GM23338 (cell line): ENCODE results near the gene TRPC5OS. TPM values are rescaled to one million over a fixed set of nuclear protein-coding genes. Genes with fewer than 3 reads are reported as not detected.

Source experiments
- ATAC-seq: fragments of 200-7000 bp; cut with Tn5 transposase; 3 replicates; pipeline ENCODE4 v1.9.1; 2020
- DNase-seq: peaks from one replicate; pipeline ENCODE4 v3.0.0-alpha.2; 2015; ENCODE audit warnings: low spot score
- H2AFZ ChIP-seq: fragments of 200-600 bp; sonication (generic); 2 replicates; pipeline ENCODE4 v1.8.0; 2016; ENCODE audit warnings: antibody characterized with exemption, mild to moderate bottlenecking, moderate library complexity
- H3F3A ChIP-seq: fragments of 200-600 bp; sonication (generic); replicated peaks from 2 replicates; pipeline ENCODE4 v1.8.0; 2017; ENCODE audit warnings: antibody characterized with exemption, mixed run types, low read depth
- H3K27ac ChIP-seq: fragments of 200-600 bp; sonication (generic); 2 replicates; pipeline ENCODE4 v1.6.1; 2016; ENCODE audit warnings: low read depth
- H3K27me3 ChIP-seq: fragments of 200-600 bp; sonication (generic); 2 replicates; pipeline ENCODE4 v1.8.0; 2016; ENCODE audit warnings: mild to moderate bottlenecking, mixed run types, moderate library complexity; ENCODE audit not compliant: insufficient read depth
- H3K36me3 ChIP-seq: fragments of 200-600 bp; sonication (generic); 2 replicates; pipeline ENCODE4 v1.8.0; 2016; ENCODE audit warnings: mild to moderate bottlenecking; ENCODE audit not compliant: insufficient read depth
- H3K4me1 ChIP-seq: fragments of 200-600 bp; sonication (generic); 2 replicates; pipeline ENCODE4 v1.8.0; 2016; ENCODE audit warnings: mild to moderate bottlenecking, moderate library complexity; ENCODE audit not compliant: insufficient read depth
- H3K4me2 ChIP-seq: fragments of 200-600 bp; sonication (generic); 2 replicates; pipeline ENCODE4 v1.7.1; 2017; ENCODE audit warnings: mixed run types
- H3K4me3 ChIP-seq: fragments of 200-600 bp; sonication (generic); 2 replicates; pipeline ENCODE4 v1.6.1; 2016; ENCODE audit warnings: mixed run types
- H3K79me2 ChIP-seq: fragments of 200-600 bp; sonication (generic); replicated peaks from 2 replicates; pipeline ENCODE4 v1.8.0; 2017; ENCODE audit warnings: mild to moderate bottlenecking; ENCODE audit not compliant: insufficient read depth
- H3K9me2 ChIP-seq: fragments of 200-600 bp; sonication (generic); 2 replicates; pipeline ENCODE4 v1.8.0; 2017; ENCODE audit not compliant: insufficient read depth
- H4K20me1 ChIP-seq: fragments of 200-600 bp; sonication (generic); replicated peaks from 2 replicates; pipeline ENCODE4 v1.8.0; 2017; ENCODE audit warnings: mild to moderate bottlenecking; ENCODE audit not compliant: insufficient read depth
- H3K27ac Mint-ChIP-seq: 2 replicates; pipeline ENCODE4 v1.8.0; 2020; ENCODE audit warnings: inconsistent platforms, mild to moderate bottlenecking, moderate library complexity, mixed read lengths
- H3K27me3 Mint-ChIP-seq: 3 replicates; pipeline ENCODE4 v1.8.0; 2022; ENCODE audit warnings: low read depth, mild to moderate bottlenecking, moderate library complexity, mixed read lengths, inconsistent platforms; ENCODE audit not compliant: insufficient read depth, poor library complexity
- H3K36me3 Mint-ChIP-seq: 3 replicates; pipeline ENCODE4 v1.8.0; 2021; ENCODE audit warnings: low read depth, mild to moderate bottlenecking, inconsistent platforms, moderate library complexity, mixed read lengths
- H3K4me1 Mint-ChIP-seq: 3 replicates; pipeline ENCODE4 v1.8.0; 2020; ENCODE audit warnings: mild to moderate bottlenecking, inconsistent platforms, mixed read lengths
- H3K4me3 Mint-ChIP-seq: 3 replicates; pipeline ENCODE4 v1.8.0; 2021; ENCODE audit warnings: moderate library complexity, mild to moderate bottlenecking, inconsistent platforms, mixed read lengths
- H3K9me3 Mint-ChIP-seq: 3 replicates; pipeline ENCODE4 v1.8.0; 2020; ENCODE audit warnings: moderate library complexity, mild to moderate bottlenecking, inconsistent platforms, mixed read lengths
- CREB1 ChIP-seq: fragments of 250-450 bp; sonication (Bioruptor Pico); IDR thresholded peaks from 2 replicates; pipeline ENCODE4 v1.5.0; 2020; ENCODE audit warnings: low read depth, mild to moderate bottlenecking, moderate library complexity
- CTCF ChIP-seq, 2 experiments: fragments of 200-600 bp in 1 of 2; sonication (generic) in 1 of 2; conservative IDR thresholded peaks; 2 replicates each; pipeline versions ENCODE4 v1.5.1 to v1.6.1; 2016 to 2017; ENCODE audit warnings: antibody characterized with exemption in 2 of 2, low read depth in 2 of 2, mild to moderate bottlenecking in 2 of 2, moderate library complexity in 1 of 2
- ETS1 ChIP-seq: IDR thresholded peaks from 2 replicates; pipeline ENCODE4 v1.6.1; 2016; ENCODE audit warnings: antibody characterized with exemption
- EZH2 ChIP-seq: fragments of 200-600 bp; sonication (generic); IDR thresholded peaks from one replicate; pipeline ENCODE4 v1.8.0; 2017; ENCODE audit warnings: antibody characterized with exemption, mild to moderate bottlenecking, low read depth; ENCODE audit not compliant: unreplicated experiment
- EZH2phosphoT487 ChIP-seq: fragments of 200-600 bp; sonication (generic); IDR thresholded peaks from one replicate; pipeline ENCODE4 v1.8.1; 2018; ENCODE audit warnings: antibody characterized with exemption; ENCODE audit not compliant: unreplicated experiment
- JUNB ChIP-seq: IDR thresholded peaks from one replicate; pipeline ENCODE4 v1.6.1; 2016; ENCODE audit warnings: antibody characterized with exemption; ENCODE audit not compliant: unreplicated experiment
- NANOG ChIP-seq: IDR thresholded peaks from 2 replicates; pipeline ENCODE4 v1.6.1; 2016; ENCODE audit warnings: antibody characterized with exemption, borderline replicate concordance
- POLR2AphosphoS5 ChIP-seq: IDR thresholded peaks from 2 replicates; pipeline ENCODE4 v1.6.1; 2016; ENCODE audit warnings: antibody characterized with exemption, low read depth
- REST ChIP-seq: IDR thresholded peaks from one replicate; pipeline ENCODE4 v1.6.1; 2018; ENCODE audit warnings: antibody characterized with exemption; ENCODE audit not compliant: unreplicated experiment
- STAT1 ChIP-seq: IDR thresholded peaks from one replicate; pipeline ENCODE4 v1.6.1; 2016; ENCODE audit warnings: antibody characterized with exemption; ENCODE audit not compliant: unreplicated experiment
- ZNF114 ChIP-seq: fragments of 250-450 bp; sonication (Bioruptor Pico); IDR thresholded peaks from 2 replicates; pipeline ENCODE4 v1.5.0; 2020; ENCODE audit warnings: mild to moderate bottlenecking, moderate library complexity
- ZNF331 ChIP-seq: fragments of 250-450 bp; sonication (Bioruptor Pico); IDR thresholded peaks from 2 replicates; pipeline ENCODE4 v1.5.0; 2020; ENCODE audit warnings: low read depth, mild to moderate bottlenecking, moderate library complexity
- ZNF462 ChIP-seq: fragments of 250-450 bp; sonication (Bioruptor Pico); IDR thresholded peaks from 2 replicates; pipeline ENCODE4 v1.5.0; 2020; ENCODE audit warnings: mild to moderate bottlenecking, moderate library complexity
- polyA plus RNA-seq: library from polyadenylated mRNA; unstranded; fragments of >200 nt; fragmentation: Nextera tagmentation; extraction: Ambion mirVana; gene quantifications from 2 replicates; pipeline ENCODE4 v1.2.1, GENCODE V29; 2016
- total RNA-seq: library from RNA; depleted of rRNA; stranded (reverse); fragments of >200 nt; shearing (Covaris generic); gene quantifications from 2 replicates; pipeline ENCODE4 v1.2.3, GENCODE V29; 2014

TRPC5OS gene
- total and polyA plus RNA-seq, 2 experiments from 2014 or later: not detected

GRCh38 chrX:111850975-111851374 lies 25.0 kb upstream of the TRPC5OS start:
- Mint-ChIP-seq H3K27me3 (no peaks in the 10 kb centered on the region), H3K4me1 (peaks cover 7% of the 10 kb centered on the region; the same call in 1 of the 3 replicates), H3K27ac (no peak overlapping the region), H3K4me3 (no peak overlapping the region), H3K36me3 (no peaks in the 10 kb centered on the region), H3K9me3 (peaks cover 4% of the 10 kb centered on the region; the same call in 1 of the 3 replicates)
- no peak for ATAC-seq
- Histone ChIP-seq H2AFZ (no peak overlapping the region), H3K4me1 (no peaks in the 10 kb centered on the region), H3K4me3 (no peak overlapping the region), H3K27me3 (no peaks in the 10 kb centered on the region), H3K9me2 (no peaks in the 10 kb centered on the region), H3K36me3 (no peaks in the 10 kb centered on the region), H3F3A (no peaks in the 10 kb centered on the region), H3K27ac (no peak overlapping the region), H3K4me2 (no peak overlapping the region), H3K79me2 (no peaks in the 10 kb centered on the region), H4K20me1 (no peaks in the 10 kb centered on the region)
- DNase-seq: no peak
- no peak for TF ChIP-seq ETS1
- TF ChIP-seq NANOG: no peak
- TF ChIP-seq EZH2phosphoT487: no peak
- no peak for TF ChIP-seq REST
- TF ChIP-seq CREB1 (CRISPR knock-in tag): no peak
- no peak for TF ChIP-seq STAT1
- no peak for TF ChIP-seq CTCF (conservative IDR thresholded peaks at IDR 0.05; ENCODE audit: low read depth in 2 of 2)
- no peak for TF ChIP-seq ZNF462
- TF ChIP-seq EZH2: no peak
- no peak for TF ChIP-seq ZNF331
- TF ChIP-seq JUNB: no peak
- TF ChIP-seq ZNF114 (CRISPR knock-in tag): no peak
- no peak for TF ChIP-seq POLR2AphosphoS5
